OCI-M2 (cell line): ENCODE results near the gene SRGAP1.
"Not testable (repeated sequence)": the region's sequence is repeated elsewhere in the genome, so short reads cannot be mapped to it uniquely, and the experiment has no call there.

ENCODE experiments used
- DNase-seq: peaks from one replicate; lab custom pipeline; 2025; ENCODE audit not compliant: unreplicated experiment; lab: John Stamatoyannopoulos, UW

SRGAP1 gene

GRCh38 chr12:63867053-63867452, 22.6 kb downstream of the SRGAP1 start:
- no peak for DNase-seq

GRCh38 chr12:63869656-63870055, 25.2 kb downstream of the SRGAP1 start:
- no peak for DNase-seq

GRCh38 chr12:63870838-63871237, 26.3 kb downstream of the SRGAP1 start:
- no peak for DNase-seq

- no peak for DNase-seq
Observed at GRCh38 chr12:63874897-63875480, 30.5 kb downstream of the SRGAP1 start.

- no peak for DNase-seq
Observed at GRCh38 chr12:63875703-63876102, 31.2 kb downstream of the SRGAP1 start.

GRCh38 chr12:63876980-63877379, 32.5 kb downstream of the SRGAP1 start:
- no peak for DNase-seq

- DNase-seq: no peak
Observed at GRCh38 chr12:63877693-63878092, 33.2 kb downstream of the SRGAP1 start.

- DNase-seq: not testable (repeated sequence)
Observed at GRCh38 chr12:63880235-63880634, 35.7 kb downstream of the SRGAP1 start.

GRCh38 chr12:63880742-63881263, 36.3 kb downstream of the SRGAP1 start:
- no peak for DNase-seq

GRCh38 chr12:63882844-63883243, 38.3 kb downstream of the SRGAP1 start:
- no peak for DNase-seq

GRCh38 chr12:63885401-63885800, 40.9 kb downstream of the SRGAP1 start:
- DNase-seq: no peak

- DNase-seq: no peak
Observed at GRCh38 chr12:63888908-63889635, 44.6 kb downstream of the SRGAP1 start.

- no peak for DNase-seq
Observed at GRCh38 chr12:63889721-63890509, 45.4 kb downstream of the SRGAP1 start.

GRCh38 chr12:63893170-63893569, 48.7 kb downstream of the SRGAP1 start:
- DNase-seq: no peak

- no peak for DNase-seq
Observed at GRCh38 chr12:63894132-63894531, 49.6 kb downstream of the SRGAP1 start.

GRCh38 chr12:63895841-63896240, 51.3 kb downstream of the SRGAP1 start:
- DNase-seq: no peak

- no peak for DNase-seq
Observed at GRCh38 chr12:63897931-63898330, 53.4 kb downstream of the SRGAP1 start.

GRCh38 chr12:63898764-63899337, 54.4 kb downstream of the SRGAP1 start:
- no peak for DNase-seq

- no peak for DNase-seq
Observed at GRCh38 chr12:63899396-63899795, 54.9 kb downstream of the SRGAP1 start.

GRCh38 chr12:63900922-63901793, 56.7 kb downstream of the SRGAP1 start:
- DNase-seq: no peak
